ENCODE measurements around the gene BTBD9.

BTBD9 gene

DNA sequence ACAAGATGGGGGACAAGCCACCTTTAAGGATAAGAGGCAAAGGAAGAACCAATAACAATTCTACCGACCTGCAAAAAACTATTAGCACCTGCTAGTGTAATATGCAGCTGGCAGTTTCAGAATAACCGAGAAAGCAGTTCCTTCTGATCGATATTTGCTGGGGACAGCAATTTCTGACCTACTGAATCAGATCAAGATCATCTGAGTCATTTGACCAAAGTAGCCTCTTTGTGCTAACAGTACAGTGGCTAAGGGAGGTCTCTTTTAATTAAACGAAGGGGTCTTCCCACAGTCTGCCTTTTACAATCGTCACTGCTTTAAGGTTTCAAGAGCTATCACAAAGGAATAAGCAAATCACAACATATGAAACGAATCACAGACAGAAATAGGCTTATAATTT, 318.9 kb downstream of the BTBD9 start:
- DNase-seq: no peak

DNA sequence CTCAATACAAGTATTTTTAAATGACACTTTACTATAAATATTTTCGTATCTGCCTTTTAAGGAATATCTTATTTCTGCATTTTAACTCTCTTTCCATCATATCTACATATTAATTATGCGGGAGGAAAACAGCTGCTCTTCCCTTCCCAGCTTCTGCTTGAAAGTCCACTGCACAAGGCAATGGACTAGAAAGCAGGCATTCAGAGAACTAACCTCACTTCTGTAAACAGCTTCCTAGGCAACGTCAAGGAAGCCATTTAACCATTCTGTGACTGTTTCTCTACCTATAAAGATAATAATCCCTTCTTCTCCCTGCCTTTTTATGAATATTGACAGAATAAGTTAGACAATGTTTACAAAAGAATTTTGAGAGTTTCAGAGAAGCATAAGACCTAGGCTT, 319.4 kb downstream of the BTBD9 start:
- no peak for DNase-seq

DNA sequence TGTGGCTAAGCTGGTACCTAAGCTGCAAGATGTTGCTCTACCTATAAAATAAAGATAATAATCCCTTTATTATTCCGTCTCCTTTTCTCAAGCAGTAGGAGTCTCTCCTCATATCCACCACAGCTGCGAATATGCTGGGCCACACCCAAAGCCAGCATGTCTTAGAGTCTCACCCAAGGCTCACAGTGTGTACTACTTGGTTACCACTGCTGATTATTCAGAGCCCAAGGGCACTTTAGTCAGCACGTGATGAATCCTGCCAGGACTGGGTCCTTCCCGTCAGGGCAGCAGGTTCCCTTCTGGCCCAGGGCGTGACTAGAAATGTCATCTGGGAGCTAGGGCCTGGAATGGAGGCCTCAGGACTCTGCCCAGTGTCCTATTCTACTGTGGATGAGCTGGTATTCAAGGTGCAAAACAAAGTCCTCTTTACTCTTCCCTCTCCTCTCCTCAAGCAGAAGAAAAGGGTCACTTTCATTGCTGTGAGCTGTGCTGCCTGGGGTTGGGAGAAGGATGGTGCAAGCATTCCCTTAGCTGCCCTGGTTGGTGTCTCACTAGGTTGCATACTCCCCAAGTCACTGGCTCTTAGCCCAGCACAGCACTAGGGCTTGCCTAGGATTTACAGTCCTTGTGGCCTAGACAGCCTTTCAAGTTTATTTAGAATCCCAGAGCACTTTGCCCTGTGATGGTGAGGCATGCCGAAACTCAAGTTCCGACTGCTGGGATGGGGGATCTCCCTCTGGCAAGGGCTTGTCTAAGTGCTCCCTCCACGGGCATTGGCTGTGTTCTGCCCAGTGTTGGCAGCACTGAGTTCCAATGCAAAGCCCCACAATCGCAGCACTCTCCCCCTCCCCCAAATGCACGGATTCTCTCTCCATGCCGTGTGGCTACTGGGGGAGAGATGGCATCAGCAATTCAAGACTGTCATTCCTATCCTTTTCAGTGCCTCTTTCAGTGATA, 320.2 kb downstream of the BTBD9 start:
- DNase-seq: no peak

DNA sequence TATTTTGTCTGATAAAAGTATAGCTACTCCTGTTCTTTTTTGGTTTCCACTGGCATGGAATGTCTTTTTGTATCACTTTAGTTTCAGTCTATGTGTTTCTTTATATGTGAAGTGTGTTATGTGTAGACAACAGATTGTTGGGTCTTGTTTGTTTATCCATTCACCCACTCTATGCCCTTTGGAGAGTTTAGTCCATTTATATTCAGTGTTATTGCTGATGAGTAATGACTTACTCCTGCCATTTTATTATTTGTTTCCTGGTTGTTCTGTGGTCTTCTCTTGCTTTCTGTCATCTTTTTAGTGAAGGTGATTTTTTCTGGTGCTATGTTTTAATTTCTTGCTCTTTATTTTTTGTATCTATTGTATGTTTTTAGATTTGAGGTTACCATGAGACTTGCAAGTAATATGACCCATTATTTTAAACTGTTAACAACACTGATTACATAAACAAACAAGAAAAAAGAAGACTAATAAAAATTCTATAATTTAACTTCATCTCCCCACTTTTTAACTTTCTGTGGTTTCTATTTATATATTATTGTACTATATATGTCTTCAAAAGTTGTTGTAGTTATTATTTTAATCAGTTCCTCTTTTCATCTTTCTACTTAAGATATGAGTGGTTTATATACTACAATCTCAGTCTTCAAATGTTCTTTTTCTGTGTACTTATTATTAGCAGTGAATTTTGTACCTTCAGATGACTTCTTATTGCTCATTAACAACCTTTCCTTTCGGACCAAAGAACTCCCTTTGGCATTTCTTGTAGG, 323.4 kb downstream of the BTBD9 start:
- no peak for DNase-seq

DNA sequence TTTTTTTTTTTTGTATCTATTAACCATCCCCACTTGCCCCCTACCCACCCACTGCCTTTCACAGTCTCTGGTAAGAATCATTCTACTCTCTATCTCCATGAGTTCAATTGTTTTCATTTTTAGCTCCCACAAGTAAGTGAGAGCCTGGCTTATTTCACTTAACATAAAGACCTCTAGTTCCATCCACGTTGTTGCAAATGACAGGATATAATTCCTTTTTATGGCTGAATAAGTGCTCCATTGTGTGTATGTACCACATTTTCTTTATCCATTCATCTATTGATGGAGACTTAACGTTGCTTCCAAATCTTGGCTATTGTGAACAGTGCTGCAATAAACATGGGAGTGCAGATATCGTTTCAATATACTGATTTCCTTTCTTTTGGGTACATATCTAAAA, 328.5 kb downstream of the BTBD9 start:
- no peak for DNase-seq

DNA sequence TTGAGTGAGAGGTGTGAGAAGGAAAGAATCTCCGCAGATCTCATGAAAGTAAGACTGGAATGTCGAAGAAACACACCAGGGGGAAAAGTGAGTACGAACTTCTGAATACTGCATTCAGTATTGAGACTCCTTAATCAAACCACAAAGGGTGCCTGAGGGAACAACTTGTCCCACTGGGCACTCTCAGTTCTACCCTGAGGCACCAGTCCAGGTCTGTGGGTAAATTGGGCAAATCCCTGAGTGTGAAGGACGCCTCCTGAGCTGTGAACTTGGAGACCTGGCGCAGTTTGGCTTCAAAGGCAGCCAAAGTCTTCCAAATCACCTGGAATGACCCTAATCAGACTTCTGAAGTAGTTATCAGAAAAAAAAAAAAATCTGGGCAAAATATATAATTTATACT, 329.7 kb downstream of the BTBD9 start:
- no peak for DNase-seq

DNA sequence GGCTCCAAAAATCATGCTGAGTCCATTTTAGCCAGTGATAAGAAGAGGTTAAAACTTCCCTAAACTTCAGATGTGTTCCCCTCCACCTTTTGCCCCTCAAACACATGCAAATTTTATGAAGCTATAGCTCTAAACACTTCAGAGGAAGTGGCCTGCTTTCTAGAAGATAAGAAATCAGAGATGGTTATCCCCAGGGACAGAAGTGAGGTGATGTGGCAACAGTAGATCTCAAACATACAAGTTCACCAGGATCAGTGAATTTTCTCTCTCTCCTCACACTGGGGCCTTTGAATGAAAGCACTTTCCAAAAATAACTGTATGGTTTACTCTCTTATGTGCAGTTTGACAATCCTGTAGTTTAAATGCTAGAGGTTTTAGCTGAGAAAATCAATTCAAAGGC, 332.0 kb downstream of the BTBD9 start:
- no peak for DNase-seq

DNA sequence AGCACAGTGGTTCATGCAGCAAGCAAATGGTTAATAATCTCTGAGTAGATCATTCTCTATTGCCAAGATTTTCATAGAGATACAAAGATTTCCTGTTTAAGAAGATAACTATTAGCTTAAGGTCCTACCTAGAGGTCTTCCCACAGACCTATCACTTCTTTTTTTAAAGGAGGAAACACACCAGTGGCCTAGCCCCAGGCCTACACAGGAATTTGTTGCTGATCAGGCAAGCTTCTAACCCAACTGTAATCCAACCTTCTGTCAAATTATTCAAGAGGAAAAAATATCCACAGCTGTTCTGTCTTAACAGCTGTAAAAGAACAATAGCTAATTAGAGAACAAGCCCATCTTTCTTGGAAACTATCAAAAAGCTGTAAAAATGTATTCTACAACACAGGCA, 332.8 kb downstream of the BTBD9 start:
- DNase-seq: no peak

DNA sequence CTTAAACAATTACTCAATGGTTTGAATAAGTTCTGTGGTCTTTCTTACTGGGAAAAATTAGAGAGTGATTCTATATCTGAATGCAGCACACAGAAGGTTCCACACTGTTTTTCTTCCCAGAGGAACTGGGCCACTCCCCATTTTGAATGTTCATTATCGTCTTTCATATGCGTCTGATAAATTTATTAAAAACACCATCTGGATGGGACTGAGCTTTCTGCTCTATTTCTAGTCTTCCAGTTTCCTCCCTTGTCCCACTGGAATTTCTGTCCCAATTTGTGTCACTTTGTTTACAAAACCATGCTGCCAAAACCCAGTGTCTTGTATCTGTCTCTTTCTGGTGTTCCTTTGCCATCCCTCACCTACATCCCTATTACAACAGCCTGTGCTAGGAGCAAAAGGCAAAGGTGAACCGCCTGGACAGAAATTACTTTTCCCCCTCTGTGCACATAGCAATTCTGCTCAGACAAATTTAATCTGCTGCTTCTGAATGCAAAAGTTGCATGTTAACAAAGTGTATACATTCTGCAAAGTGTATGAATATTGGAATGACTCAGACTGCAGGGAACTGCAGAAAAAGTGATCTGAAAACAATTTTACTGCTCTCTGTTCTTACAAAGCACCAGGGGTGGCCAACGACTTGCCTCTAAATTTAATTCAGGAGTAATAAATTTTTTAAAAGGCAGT, 333.6 kb downstream of the BTBD9 start:
- DNase-seq: no peak

DNA sequence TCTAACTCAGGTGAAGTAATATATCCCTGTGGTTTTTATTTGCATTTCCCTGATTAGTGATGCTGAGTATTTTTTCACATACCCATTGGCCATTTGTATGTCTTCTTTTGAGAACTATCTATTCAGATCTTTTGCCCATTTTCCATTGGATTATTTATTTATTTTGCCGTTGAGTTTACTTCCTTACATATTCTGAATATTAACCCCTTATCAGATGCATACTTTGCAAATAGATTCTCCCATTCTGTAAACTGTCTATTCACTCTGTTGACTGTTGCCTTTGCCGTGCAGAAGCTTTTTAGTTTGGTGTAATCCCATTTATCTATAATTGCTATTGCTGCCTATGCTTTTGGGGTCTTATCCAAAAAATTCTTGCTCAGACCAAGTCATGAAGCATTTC, 336.9 kb downstream of the BTBD9 start:
- DNase-seq: no peak

DNA sequence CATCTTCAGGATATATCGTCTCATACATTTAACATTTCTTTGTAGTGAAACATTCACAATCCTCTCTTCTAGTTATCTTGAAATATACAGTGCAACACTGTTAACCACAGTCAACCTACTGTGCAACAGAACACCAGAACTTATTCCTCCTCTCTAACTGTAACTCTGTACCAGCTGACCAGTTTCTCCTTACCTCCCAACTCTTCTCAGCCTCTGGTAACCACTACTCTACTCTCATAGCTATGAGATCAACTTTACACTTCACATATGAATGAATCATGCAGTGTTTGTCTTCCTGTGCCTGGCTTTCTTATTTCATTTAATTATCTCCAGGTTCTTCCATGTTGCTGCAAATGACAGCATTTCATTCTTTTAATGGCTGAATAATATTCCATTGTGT, 337.6 kb downstream of the BTBD9 start:
- no peak for DNase-seq

DNA sequence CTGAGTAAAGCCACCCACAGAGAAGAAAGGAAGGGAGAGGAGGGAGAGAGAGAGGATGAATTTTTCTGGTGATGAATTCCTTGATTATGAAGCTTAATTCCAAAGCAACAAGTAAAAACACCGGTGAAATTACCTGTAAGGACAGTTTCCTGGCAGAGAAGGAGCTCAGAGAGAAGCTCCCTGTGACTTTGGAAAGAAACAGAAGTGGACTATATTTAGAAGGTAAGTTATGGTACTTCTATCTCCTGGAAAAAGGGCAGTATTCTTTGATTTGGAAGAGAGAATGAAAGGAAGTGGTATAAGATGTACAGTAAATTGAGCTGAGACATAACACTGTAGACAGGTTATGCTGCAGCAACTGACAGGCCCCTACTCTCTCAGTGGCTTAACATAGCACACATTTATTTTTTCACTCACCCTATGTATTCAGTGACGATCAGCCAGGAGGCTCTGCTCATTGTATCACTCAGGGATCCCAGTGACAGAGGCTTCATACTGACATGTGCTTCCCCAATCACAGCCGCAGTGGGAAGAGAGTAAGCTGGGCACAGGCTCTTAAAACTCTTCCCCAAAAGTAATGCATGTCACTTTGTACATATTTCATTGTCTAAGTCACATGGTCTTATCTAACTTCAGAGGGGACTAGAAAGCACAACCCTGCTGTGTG, 349.5 kb downstream of the BTBD9 start:
- DNase-seq: no peak

DNA sequence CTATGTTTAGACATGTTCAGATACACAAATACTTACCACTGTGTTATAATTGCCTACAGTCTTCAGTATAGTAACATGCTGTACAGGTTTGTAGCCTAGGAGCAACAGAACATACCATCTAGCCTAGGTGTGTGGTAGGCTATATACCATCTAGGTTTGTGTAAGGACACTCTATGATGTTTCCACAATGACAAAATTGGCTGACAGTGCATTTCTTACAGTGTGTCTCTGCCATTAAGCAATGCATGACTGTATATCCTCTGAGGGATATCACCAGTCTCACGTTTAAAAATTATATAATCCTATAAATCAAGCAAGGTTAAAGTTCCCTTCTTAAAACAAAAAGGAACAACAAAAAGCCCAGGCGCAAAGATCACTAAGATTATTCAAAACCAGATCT, 352.2 kb downstream of the BTBD9 start:
- DNase-seq: no peak

DNA sequence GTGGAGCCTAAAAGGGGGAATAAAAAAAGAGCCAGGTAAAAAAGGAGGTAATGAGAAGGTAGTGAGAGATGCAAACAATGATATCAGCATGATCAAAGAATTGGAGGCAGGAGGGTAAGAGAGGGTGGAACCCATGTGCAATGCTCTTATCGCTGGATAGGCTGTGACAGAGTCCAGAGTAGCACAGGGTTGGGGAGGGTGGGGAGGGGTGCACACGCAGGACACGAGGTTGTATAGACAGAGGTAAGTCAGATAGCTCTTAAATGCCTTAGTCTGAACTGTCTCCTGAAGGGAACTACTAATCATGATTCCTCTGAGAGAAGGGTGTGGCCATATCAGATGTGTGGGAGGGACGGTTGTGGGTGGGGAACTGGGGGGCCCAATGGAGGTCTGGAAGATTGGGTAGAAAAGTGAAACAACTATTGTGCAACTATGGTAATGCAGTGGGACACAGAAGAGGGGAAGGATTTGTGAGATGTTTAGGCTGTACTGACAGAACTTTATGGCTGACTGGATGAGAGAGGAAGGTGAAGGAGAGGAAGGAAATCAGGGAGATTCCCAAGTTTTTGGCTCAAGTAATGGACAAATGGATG, 354.8 kb downstream of the BTBD9 start:
- no peak for DNase-seq

DNA sequence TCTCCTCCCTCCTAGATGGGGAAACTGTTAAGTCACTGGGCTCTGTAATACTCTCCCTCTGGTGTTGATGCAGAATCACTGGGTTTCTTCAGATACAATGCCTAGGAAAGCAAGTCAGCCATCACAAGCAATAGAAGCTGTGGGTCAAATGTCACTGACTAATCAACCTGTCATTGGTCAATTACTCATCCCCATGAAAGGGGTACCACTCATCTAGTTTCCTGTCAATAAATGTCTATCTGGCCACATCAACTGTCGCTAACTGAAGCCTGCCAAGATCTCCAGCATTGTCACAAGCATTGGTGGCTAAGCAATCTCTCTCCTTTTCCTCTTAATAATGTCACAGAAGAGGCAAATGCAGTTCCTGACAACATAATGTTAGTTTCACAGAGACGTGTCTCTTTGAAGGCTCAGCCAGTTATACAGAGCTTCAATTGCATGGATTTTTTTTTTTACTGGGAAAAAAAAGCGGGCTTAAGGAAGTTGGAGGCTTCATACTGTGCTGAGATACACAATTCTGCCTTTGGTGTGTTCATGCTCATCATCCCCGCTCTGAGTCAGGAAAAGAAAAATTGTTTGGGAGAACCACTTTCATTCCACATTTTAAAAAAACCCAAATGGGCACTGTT, 355.9 kb downstream of the BTBD9 start:
- DNase-seq: no peak

DNA sequence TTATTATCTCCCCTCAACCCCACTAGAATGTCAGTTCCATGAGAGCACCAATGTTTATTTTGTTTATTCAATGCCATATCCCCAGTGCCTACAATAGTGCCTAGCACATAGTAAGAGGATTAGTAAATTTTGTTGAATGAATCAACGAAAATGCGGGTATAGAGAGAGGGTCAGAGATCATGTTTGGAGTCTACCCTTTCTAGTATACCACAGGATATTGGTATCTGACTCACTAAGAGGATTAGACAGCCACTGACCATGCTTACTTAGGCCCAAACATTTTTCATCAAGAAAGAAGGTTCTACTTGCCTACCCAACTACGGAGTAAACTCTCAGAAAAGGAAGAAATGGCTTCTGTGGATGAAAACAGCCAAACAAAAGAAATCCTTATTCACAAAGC, 356.8 kb downstream of the BTBD9 start:
- no peak for DNase-seq

DNA sequence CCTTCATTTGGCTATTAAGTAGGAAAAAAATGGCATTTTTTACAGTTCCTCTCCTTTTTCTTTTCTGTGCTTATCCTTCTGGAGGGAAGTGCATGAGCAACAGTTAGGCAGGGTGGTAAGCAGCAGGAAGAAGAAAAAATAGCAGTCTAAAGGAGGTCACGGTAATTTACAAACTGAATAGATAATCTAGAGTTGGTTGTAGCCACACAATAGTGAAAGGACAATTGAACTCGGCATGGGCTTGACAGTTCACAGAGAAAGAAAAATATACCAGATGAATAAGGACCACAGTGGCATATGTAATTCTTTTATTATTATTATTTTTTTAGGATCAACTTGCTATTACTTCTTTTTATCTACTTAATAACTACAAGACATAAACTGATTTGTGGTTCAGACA, 358.6 kb downstream of the BTBD9 start:
- no peak for DNase-seq

DNA sequence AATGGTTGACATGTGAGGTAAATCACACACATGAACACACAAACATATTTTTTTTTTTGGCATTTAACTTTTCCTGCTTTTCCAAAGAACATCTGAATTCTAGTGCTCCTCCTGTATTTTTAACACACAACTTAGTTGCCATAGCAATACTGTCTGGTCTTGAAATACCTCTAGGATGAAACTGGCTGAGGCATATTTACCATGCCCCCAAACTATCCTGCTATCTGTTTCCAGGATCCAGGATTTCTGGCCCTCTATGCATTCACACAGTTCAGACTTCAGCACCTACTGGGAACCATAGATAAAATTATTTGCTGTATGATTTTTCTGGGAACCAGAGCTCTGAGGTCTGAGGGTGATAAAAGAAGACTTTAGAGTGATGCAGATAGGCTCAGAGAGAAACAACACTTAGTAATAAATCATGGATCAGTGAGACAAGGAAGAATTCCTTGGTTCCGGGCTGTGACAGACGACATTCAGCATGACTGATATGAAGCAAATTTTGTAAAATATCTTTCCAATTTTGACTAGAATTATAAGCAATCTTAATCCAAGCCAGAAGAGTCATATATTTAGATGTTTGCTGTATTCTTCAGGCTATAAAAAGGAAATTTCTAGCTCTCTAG, 359.7 kb downstream of the BTBD9 start:
- no peak for DNase-seq

DNA sequence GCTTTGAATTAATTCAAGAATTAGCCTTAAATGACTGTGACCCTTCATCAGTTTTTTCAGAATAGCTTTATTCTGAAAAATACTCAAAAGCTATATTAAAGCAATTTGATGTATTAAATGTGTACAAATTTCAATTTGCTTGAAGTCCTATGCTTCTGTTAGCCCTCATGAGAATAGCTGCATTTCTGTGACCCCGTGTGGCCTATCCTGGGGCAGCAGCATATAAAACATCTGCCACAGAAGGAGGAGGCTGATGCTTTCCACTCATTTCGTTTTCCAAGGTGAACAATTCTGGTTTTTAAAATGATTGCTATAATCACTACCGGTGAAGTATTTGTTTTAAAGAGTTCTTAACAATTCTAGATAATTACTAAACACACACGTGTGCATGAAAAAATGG, 360.3 kb downstream of the BTBD9 start:
- no peak for DNase-seq

DNA sequence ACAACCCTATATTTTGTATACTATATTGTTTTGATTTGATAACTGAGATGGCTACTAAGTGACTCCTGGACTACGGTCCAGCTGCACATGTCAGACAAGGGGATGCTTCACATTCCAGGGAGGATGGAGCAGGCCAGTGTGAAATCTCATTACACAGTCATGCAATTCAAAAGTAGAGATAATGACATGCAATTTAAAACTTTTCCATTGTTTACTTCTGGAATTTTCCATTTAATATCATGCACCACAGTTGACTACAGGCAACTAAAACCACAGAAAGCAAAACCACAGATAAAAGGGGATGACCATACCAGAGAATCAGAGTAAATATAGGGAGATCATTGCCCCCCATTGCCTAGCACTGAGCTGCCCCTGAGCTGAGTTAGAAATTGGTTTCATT, 366.4 kb downstream of the BTBD9 start:
- DNase-seq: no peak

DNA sequence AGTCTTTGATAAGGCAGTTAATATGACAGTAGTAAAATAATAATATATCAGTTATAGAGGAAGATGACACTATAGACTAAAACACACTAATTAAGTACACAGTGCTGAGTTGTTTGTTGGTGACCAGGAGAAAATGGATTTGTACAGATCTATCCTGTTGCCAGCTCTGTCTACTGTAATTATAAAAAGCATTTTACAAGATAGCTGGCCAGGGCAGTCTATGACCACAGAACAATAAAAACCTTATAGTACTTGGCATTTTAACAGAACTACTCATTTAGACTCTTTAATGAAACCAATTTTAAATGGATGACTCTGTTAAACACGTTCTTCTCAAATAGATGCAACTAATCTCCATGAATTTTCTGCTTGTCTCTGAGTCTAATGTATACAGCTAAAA, 367.5 kb downstream of the BTBD9 start:
- DNase-seq: no peak

DNA sequence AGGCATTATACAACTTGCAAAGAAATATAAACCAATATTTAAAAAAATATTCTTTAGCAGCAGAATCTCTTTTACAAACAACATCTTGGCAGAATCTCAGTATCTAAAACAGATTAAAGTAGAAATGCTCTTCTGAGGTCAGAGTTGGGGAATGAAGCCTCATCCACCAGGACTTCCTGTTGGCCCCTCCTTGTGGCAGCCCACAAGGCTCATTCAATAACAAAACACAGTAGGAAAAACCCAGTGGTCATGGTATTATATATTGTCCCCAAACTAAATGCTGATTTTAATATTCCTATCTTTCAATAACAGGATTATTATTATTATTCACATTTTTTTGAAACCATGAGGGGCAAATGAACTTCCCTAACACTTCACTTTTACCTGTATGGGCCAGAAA, 368.6 kb downstream of the BTBD9 start:
- no peak for DNase-seq
